ENCODE results near the gene NAT8. TPM values are rescaled to one million over a fixed set of nuclear protein-coding genes. Genes with fewer than 3 reads are reported as not detected.

Gene NAT8
- total RNA-seq, result not detected in 2 replicates

GRCh38 chr2:73642338-73643018 is at the start of gene NAT8:
NAT8 (minus strand) TSS chr2:73642422; CDS start chr2:73641628, 794 bp downstream.

Other genes with a start within 250 kb of the NAT8 start
- 16.8 and 18.8 TPM in 2 replicates for gene TPRKB, start 94.9 kb upstream of the NAT8 start, total RNA-seq
- 38.3 and 47.5 TPM in 2 replicates for gene DUSP11, start 137.7 kb upstream of the NAT8 start, total RNA-seq
- gene C2orf78, start 141.8 kb upstream of the NAT8 start, total RNA-seq, result not detected in 2 replicates
- gene STAMBP, start 186.5 kb upstream of the NAT8 start, total RNA-seq, result 34.9 and 61.8 TPM in 2 replicates

All from nasal cavity respiratory epithelium epithelial cell of viscerocranial mucosa (primary cell).